Mammary epithelial cell (primary cell): ENCODE data around the gene FANCI.

Source experiments
- CTCF ChIP-seq, 2 donors: IDR thresholded peaks in 1 of 2; conservative IDR thresholded peaks in 1 of 2; 2 replicates each; pipeline ENCODE4 v1.5.1; 2011 to 2012; ENCODE audit warnings: inconsistent platforms in 2 of 2, low read length in 2 of 2, mild to moderate bottlenecking in 2 of 2, control low read depth in 1 of 2, low read depth in 1 of 2; ENCODE audit not compliant: insufficient read depth in 1 of 2; ENCODE audit errors: extremely low read depth in 1 of 2
- EZH2 ChIP-seq: IDR thresholded peaks from 2 replicates; pipeline ENCODE4 v1.6.1; 2012; ENCODE audit warnings: low read length, inconsistent platforms, borderline replicate concordance

- TF ChIP-seq CTCF (conservative IDR thresholded peaks at IDR 0.05 in 1 of 2, IDR thresholded peaks at IDR 0.05 in 1 of 2; ENCODE audit: extremely low read depth in 1 of 2, insufficient read depth in 1 of 2, low read depth in 1 of 2, low read length in 2 of 2) (no peak), EZH2 (no peak)
Measured at GRCh38 chr15:89319678-89320077, 75.9 kb downstream of the FANCI start.
